Naive B cell (primary cell): ENCODE results near the gene SYCP2. TPM values are rescaled to one million over a fixed set of nuclear protein-coding genes. Genes with fewer than 3 reads are reported as not detected.

Experiments used
- ATAC-seq, 2 donors: fragments of 150-1000 bp; cut with Tn5 transposase; 2 replicates each; pipeline ENCODE4 v1.10.0; 2021; ENCODE audit warnings: low read depth in 2 of 2, mild to moderate bottlenecking in 2 of 2, moderate library complexity in 2 of 2
- DNase-seq: peaks from one replicate; pipeline ENCODE4 v3.0.0; 2022
- H3K27ac Mint-ChIP-seq, 6 donors: one replicate each; pipeline ENCODE4 v1.8.0; 2020 to 2022; ENCODE audit warnings: mild to moderate bottlenecking in 6 of 6, mixed read lengths in 6 of 6, moderate library complexity in 5 of 6, inconsistent platforms in 2 of 6
- H3K27me3 Mint-ChIP-seq, 3 donors: one replicate each; pipeline ENCODE4 v1.8.0; 2021 to 2022; ENCODE audit warnings: mixed read lengths in 3 of 3, mild to moderate bottlenecking in 1 of 3
- H3K36me3 Mint-ChIP-seq, 2 donors: one replicate each; pipeline ENCODE4 v1.8.0; 2020 to 2022; ENCODE audit warnings: mixed read lengths in 2 of 2, inconsistent platforms in 1 of 2, mild to moderate bottlenecking in 1 of 2
- H3K4me1 Mint-ChIP-seq, 3 donors: one replicate each; pipeline ENCODE4 v1.8.0; 2020 to 2022; ENCODE audit warnings: mixed read lengths in 3 of 3, inconsistent platforms in 1 of 3, mild to moderate bottlenecking in 1 of 3, moderate library complexity in 1 of 3
- H3K4me3 Mint-ChIP-seq, 8 donors: one replicate each; pipeline ENCODE4 v1.8.0; 2020 to 2022; ENCODE audit warnings: mild to moderate bottlenecking in 8 of 8, mixed read lengths in 8 of 8, moderate library complexity in 8 of 8, inconsistent platforms in 2 of 8
- H3K9me3 Mint-ChIP-seq, 7 donors: one replicate each; pipeline ENCODE4 v1.8.0; 2020 to 2022; ENCODE audit warnings: mixed read lengths in 7 of 7, mild to moderate bottlenecking in 5 of 7, inconsistent platforms in 2 of 7, moderate library complexity in 1 of 7
- polyA plus RNA-seq, 6 donors: library from polyadenylated mRNA; unstranded; fragments of 300-500 nt; fragmentation: Illumina TruSeq; gene quantifications; one replicate each; pipeline ENCODE4 v1.2.3, GENCODE V29; 2021; ENCODE audit warnings: low read depth in 6 of 6

Gene SYCP2
- polyA plus RNA-seq, 6 donors from 2014 or later: 0.10 to 1.1 (median 0.35) TPM; not detected in 1

DNA sequence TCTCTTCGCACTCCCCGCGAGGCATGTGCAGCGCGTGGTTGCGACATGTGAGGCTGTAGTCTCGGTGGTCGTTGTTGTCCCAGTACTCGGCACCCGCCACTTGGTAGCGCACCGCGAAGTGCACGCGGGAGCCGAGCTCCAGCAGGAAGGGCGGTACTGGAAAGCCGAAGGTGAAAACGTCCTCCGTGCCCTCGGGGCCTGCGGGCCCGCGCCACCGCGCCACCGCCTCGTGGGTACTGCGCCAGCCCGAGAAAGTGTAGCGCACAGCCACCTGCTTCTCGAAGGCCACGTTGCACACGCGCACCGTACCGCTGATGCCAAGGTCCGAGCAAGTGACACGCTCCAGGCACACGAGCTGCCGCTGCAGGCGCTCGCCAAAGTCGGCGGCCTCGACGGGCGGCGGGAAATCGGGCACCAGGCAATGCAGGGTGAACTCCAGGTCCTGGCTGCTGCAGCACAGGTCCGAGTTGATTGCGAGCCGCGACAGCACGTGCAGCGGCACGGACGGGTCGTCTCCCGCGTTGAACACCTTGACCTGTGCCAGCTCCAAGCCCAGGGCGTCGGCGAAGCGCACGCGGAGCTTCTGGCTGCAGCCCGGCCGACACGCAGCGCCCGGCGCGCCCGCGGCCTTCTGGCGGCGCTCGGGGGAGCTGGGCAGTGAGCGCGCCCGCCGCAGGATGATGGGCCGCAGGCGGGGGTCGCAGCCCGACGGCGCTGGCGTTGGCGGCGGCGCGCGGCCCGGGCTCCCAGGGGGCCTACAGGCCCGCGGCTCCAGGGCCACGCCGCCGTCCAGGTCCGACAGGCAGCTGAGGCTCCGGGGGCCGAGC is 5.8 kb upstream of the SYCP2 start:
- DNase-seq: peak; percentile 7
- Mint-ChIP-seq H3K36me3 (peaks cover 2 to 4% of the 10 kb centered on the region in 2 donors), H3K4me3 (peak overlapping the region; percentile 85 to 98 (median 93))

DNA sequence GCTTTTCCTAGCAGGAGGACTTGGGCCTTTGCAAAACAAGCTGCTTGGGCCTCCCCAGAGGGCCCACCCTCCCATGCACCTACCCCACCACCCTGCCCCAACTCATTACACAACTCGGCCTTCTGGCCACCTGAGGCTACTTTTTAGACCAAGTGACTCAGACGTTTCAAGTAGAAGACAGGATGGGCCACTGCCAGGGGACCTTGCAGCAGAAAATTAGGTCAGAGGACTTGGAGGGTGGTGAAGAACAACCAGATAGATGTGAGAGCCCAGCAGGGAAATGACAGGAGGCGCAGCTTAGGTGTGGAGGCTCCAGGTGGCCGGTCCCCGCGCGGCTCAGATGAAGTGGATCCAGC is 5.2 kb upstream of the SYCP2 start:
- peak overlapping the region; percentile 85 to 98 (median 88) for H3K4me3 Mint-ChIP-seq
- no peak for ATAC-seq
- peaks cover 15 to 36% (median 32%) of the 10 kb centered on the region in 3 donors for H3K4me1 Mint-ChIP-seq

More for the DNA sequence above, 5.8 kb upstream of the SYCP2 start:
- Mint-ChIP-seq H3K4me1 (peaks cover 15 to 34% (median 29%) of the 10 kb centered on the region in 3 donors), H3K27ac (peak overlapping the region in 2 of 6 donors; percentile 71 to 91), H3K27me3 (no peaks in the 10 kb centered on the region), H3K9me3 (no peaks in the 10 kb centered on the region)
- no peak for ATAC-seq

GRCh38 chr20:59938221-59938620 is 4.8 kb upstream of the SYCP2 start:
- no peaks in the 10 kb centered on the region for H3K27me3 Mint-ChIP-seq
- ATAC-seq (no peak), DNase-seq (no peak)
- no peaks in the 10 kb centered on the region for H3K36me3 Mint-ChIP-seq
- peak overlapping the region; percentile 85 to 98 (median 88) for H3K4me3 Mint-ChIP-seq
- H3K27ac Mint-ChIP-seq: peak overlapping the region in 2 of 6 donors; percentile 57 to 71
- no peaks in the 10 kb centered on the region for H3K9me3 Mint-ChIP-seq
- peaks cover 15 to 36% (median 32%) of the 10 kb centered on the region in 3 donors for H3K4me1 Mint-ChIP-seq

More for the DNA sequence above, 5.2 kb upstream of the SYCP2 start:
- no peaks in the 10 kb centered on the region for H3K27me3 Mint-ChIP-seq
- no peak for DNase-seq
- peak overlapping the region in 1 of 6 donors; percentile 71 for H3K27ac Mint-ChIP-seq
- no peaks in the 10 kb centered on the region for H3K9me3 Mint-ChIP-seq
- no peaks in the 10 kb centered on the region for H3K36me3 Mint-ChIP-seq

GRCh38 chr20:59937150-59937549 is 3.7 kb upstream of the SYCP2 start:
- Mint-ChIP-seq H3K4me1 (peaks cover 15 to 36% (median 32%) of the 10 kb centered on the region in 3 donors), H3K9me3 (no peaks in the 10 kb centered on the region), H3K27ac (peak overlapping the region in 2 of 6 donors; percentile 33 to 44), H3K27me3 (no peaks in the 10 kb centered on the region), H3K36me3 (no peaks in the 10 kb centered on the region), H3K4me3 (peak overlapping the region in 2 of 8 donors; percentile 29 to 88)
- ATAC-seq: no peak
- no peak for DNase-seq

DNA sequence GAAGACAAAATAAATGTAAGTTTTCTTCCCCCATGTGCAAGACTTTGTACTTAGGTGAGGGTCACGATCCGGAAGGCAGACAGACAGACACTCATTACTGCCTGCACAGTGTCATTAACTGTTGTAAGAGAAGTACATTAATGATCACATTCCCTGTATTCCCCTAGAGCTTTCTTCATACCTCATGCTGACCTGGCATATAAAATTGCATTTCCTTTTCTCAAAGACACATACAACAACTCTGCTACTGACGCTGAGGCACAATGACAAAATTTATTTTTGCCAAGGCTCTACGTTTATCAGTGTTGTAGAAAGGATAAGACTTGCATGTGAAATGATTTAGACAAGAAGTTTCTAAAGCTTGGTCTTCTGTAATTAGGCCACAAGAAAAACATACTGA is 3.0 kb upstream of the SYCP2 start:
- peak overlapping the region in 1 of 8 donors; percentile 88 for H3K4me3 Mint-ChIP-seq
- H3K27me3 Mint-ChIP-seq: no peaks in the 10 kb centered on the region
- ATAC-seq (no peak), DNase-seq (no peak)
- no peaks in the 10 kb centered on the region for H3K9me3 Mint-ChIP-seq
- H3K4me1 Mint-ChIP-seq: peaks cover 11 to 35% (median 26%) of the 10 kb centered on the region in 3 donors
- peak overlapping the region in 1 of 6 donors; percentile 22 for H3K27ac Mint-ChIP-seq
- no peaks in the 10 kb centered on the region for H3K36me3 Mint-ChIP-seq

GRCh38 chr20:59935457-59936185 is 2.2 kb upstream of the SYCP2 start:
- Mint-ChIP-seq H3K4me1 (peaks cover 5 to 28% (median 18%) of the 10 kb centered on the region in 3 donors), H3K36me3 (no peaks in the 10 kb centered on the region), H3K27me3 (no peaks in the 10 kb centered on the region), H3K27ac (no peak overlapping the region), H3K9me3 (no peaks in the 10 kb centered on the region), H3K4me3 (peak overlapping the region in 4 of 8 donors; percentile 5 to 88 (median 25))
- DNase-seq (no peak), ATAC-seq (no peak)

DNA sequence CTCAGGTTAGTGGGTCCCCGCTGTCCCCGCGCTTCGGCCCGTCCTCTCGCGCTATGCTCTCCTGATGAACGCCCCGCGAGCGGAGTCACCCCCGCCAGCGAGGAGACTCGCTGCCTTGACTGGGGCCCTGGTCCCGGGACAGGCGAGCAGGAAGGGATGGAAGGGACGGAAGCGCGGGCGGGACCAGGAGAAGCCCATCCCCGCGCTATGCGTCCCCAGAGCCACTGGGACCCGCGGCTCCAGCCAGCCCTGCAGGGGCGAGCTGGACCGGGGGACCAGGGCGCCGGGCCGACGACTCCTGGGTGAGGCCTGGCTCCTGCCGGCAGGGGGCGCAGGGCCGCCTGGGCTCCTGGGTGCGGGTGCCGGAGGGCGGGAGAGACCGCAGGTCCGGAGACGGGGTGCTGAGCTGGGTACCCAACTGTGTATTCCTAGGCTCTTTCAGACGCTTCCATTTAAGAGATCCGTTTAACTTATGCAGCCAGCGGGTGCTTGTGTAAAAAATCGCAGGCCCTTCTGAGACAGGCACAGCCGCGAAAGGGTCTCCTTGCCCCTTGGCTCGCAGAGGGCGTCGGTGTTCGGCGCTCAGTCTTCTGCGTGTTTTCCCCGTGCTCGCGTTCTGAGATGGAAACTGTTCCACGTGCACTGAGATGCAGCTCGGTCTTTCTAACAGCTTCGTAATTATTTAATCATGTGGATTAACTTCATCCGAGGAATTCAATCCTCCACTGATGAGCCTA is 580 bp upstream of the SYCP2 start:
- Mint-ChIP-seq H3K4me1 (peaks cover 5 to 25% (median 15%) of the 10 kb centered on the region in 3 donors), H3K27me3 (no peaks in the 10 kb centered on the region), H3K4me3 (peak overlapping the region; percentile 72 to 93 (median 84)), H3K36me3 (no peaks in the 10 kb centered on the region), H3K9me3 (no peaks in the 10 kb centered on the region), H3K27ac (peak overlapping the region in 2 of 6 donors; percentile 63 to 88)
- ATAC-seq (peak; percentile 85 to 88), DNase-seq (peak; percentile 79)

DNA sequence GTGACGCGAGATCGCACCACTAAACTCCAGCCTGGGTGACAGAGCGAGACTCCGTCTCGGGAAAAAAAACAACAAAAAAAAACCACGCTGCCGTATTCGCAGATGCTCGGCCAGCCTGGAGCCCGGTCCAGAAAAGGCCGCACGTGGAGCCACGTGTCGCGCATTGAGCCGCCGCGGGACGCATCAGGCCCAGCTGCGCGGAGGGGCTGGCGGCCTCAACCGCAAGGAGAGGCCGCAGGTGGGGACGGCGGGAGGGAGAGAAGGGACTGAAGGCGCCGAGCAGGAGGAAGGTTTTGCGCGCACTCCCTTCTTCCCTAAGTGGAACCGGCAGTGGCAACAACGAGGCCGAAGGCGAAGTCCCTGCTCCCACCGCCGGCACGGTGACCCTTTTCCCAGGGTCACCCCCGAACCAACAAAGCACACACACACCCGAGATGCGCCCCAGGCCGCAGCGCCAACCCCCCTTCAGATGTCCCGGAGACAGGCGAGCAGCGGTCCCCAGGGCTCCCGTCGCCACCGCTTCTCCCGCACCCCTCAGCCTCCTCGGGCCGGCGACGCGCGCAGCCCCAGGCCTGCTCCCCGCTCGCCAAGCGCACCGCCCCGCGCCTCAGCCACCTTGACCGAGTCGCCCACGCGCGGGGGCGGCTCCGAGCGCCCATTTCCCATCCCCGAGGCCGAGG is 681 bp downstream of the SYCP2 start:
- ATAC-seq: no peak
- peak overlapping the region; percentile 32 to 84 (median 75) for H3K4me3 Mint-ChIP-seq
- peaks cover 0 to 13% (median 5%) of the 10 kb centered on the region in 3 donors for H3K4me1 Mint-ChIP-seq
- no peaks in the 10 kb centered on the region for H3K27me3 Mint-ChIP-seq
- no peaks in the 10 kb centered on the region for H3K36me3 Mint-ChIP-seq
- H3K27ac Mint-ChIP-seq: peak overlapping the region in 1 of 6 donors; percentile 69
- DNase-seq: no peak
- H3K9me3 Mint-ChIP-seq: no peaks in the 10 kb centered on the region

DNA sequence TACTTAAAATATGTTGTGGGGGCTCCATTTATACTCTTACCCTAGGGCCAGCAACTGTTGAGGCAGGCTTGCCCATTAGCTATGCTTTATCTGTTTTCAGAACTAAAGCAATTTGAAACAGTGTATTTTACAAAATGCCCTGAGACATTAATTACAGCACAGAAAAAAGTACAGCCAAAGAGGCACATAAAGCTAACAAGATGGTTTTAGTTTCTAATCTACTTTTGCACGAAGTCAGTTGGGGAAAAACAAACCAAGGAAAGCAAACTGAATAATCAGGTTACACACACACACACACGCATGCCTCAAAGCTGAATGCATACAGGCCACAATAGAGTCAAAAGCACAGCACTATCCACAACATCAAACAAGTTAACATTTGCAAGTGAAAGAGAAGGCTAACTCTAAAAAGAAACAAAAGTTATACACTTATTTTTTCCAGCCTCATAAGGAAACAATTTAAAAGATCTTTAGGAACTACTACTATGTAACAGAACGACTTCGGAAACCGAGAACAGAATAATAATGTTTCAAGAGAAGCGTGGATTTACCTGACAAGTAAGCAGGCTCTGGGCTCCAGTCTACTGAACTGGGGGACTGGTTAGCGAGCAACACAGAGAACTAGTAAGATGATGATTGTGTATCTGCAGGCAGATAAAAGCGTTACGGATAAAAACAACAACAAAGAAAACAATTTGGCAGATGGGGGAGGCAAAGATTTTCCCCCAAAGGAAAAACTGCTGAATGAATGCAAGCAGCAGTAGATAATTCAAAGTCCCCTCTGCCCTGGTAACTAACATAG is 1.7 kb downstream of the SYCP2 start:
- Mint-ChIP-seq H3K4me3 (peak overlapping the region in 7 of 8 donors; percentile 32 to 79 (median 58)), H3K9me3 (no peaks in the 10 kb centered on the region), H3K4me1 (peaks cover 0 to 8% (median 5%) of the 10 kb centered on the region in 3 donors), H3K36me3 (no peaks in the 10 kb centered on the region), H3K27me3 (no peaks in the 10 kb centered on the region), H3K27ac (no peak overlapping the region)
- ATAC-seq: no peak
- no peak for DNase-seq

DNA sequence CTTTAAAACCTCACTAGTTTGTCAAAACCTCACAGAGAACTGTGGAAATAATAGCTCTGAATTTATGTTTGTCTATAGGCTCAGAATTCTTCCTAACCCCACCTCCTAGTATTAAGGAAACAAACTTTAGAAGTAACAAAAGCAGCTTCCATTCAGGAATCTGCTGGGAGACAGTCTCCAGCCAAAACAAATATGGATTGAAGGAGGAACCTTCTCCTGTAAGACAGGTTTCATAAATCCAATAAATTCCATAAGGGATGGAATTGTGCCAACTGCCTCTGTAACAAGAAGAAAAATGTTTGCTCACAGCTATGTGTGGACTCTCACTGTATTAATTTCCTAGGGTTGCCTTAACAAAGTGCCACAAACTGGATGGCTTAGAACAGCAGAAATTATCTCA is 7.5 kb downstream of the SYCP2 start:
- Mint-ChIP-seq H3K36me3 (no peaks in the 10 kb centered on the region), H3K4me1 (no peaks in the 10 kb centered on the region), H3K4me3 (no peak overlapping the region), H3K9me3 (no peaks in the 10 kb centered on the region), H3K27me3 (peaks cover 0 to 30% (median 8%) of the 10 kb centered on the region in 3 donors), H3K27ac (no peak overlapping the region)
- DNase-seq: no peak
- ATAC-seq: no peak

DNA sequence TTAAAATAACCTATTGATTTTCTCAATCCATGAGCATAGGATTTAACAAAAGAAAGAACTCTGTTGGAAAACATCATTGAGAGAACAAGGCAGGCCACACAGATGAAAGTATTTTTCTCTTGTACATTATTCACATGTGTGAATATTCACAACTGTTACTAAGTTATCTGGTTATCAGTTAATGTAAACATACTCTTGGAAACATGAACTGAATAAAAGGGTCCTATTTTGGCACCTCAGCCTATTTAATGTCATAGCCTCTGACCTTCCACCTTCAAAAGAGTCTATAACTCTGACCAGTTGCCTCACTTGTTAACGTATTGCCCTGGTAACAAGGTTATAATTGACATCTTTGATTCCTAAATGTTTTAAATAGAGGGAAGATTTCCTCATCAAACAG is 8.1 kb downstream of the SYCP2 start:
- ATAC-seq (no peak), DNase-seq (no peak)
- no peak overlapping the region for H3K27ac Mint-ChIP-seq
- peaks cover 0 to 30% (median 8%) of the 10 kb centered on the region in 3 donors for H3K27me3 Mint-ChIP-seq
- no peaks in the 10 kb centered on the region for H3K4me1 Mint-ChIP-seq
- no peak overlapping the region for H3K4me3 Mint-ChIP-seq
- H3K9me3 Mint-ChIP-seq: no peaks in the 10 kb centered on the region
- H3K36me3 Mint-ChIP-seq: no peaks in the 10 kb centered on the region

GRCh38 chr20:59923514-59923913 is 9.9 kb downstream of the SYCP2 start:
- no peak for ATAC-seq
- no peaks in the 10 kb centered on the region for H3K4me1 Mint-ChIP-seq
- H3K27me3 Mint-ChIP-seq: peaks cover 0 to 30% (median 8%) of the 10 kb centered on the region in 3 donors

More at GRCh38 chr20:59923514-59923913, 9.9 kb downstream of the SYCP2 start:
- no peaks in the 10 kb centered on the region for H3K36me3 Mint-ChIP-seq
- no peak for DNase-seq
- H3K9me3 Mint-ChIP-seq: no peaks in the 10 kb centered on the region
- no peak overlapping the region for H3K4me3 Mint-ChIP-seq
- no peak overlapping the region for H3K27ac Mint-ChIP-seq
